Measurements from ENCODE around the gene ACTG2.

ACTG2 gene

GRCh38 chr2:73926493-73927327 is 33.9 kb downstream of the ACTG2 start, which contains the start of gene DGUOK:
TSS of gene DGUOK (plus strand) at chr2:73926880. CDS start at chr2:73926911, 31 bp downstream.
- no peaks in the 10 kb centered on the region for H3K27me3 ChIP-seq
- peak; percentile 92 for DNase-seq
- peak within 1 kb of the TSS; percentile 72 for H3K4me3 ChIP-seq (ENCODE audit: low read depth, low read length)
- H3K9me3 ChIP-seq, result no peaks in the 10 kb centered on the region
- H3K36me3 ChIP-seq, result no peaks in the 10 kb centered on the region
- TF ChIP-seq CTCF (IDR thresholded peaks at IDR 0.05; ENCODE audit: low read depth, low read length), result no peak
- no peaks in the 10 kb centered on the region for H3K4me1 ChIP-seq

GRCh38 chr2:73927344-73927743 is 34.5 kb downstream of the ACTG2 start:
- peak overlapping the region; percentile 72 for H3K4me3 ChIP-seq (ENCODE audit: low read depth, low read length)
- no peaks in the 10 kb centered on the region for H3K27me3 ChIP-seq
- no peak for TF ChIP-seq CTCF (IDR thresholded peaks at IDR 0.05; ENCODE audit: low read depth, low read length)
- H3K4me1 ChIP-seq, result no peaks in the 10 kb centered on the region
- no peak for DNase-seq
- no peaks in the 10 kb centered on the region for H3K36me3 ChIP-seq
- no peaks in the 10 kb centered on the region for H3K9me3 ChIP-seq

- H3K27me3 ChIP-seq, result no peaks in the 10 kb centered on the region
- H3K9me3 ChIP-seq, result no peaks in the 10 kb centered on the region
- no peak overlapping the region for H3K4me3 ChIP-seq (ENCODE audit: low read depth, low read length)
- no peak for TF ChIP-seq CTCF (IDR thresholded peaks at IDR 0.05; ENCODE audit: low read depth, low read length)
- H3K4me1 ChIP-seq, result no peaks in the 10 kb centered on the region
- no peak for DNase-seq
- H3K36me3 ChIP-seq, result no peaks in the 10 kb centered on the region
Observed at GRCh38 chr2:73928963-73929347, 36.1 kb downstream of the ACTG2 start.

GRCh38 chr2:73930386-73930785 is 37.6 kb downstream of the ACTG2 start:
- Histone ChIP-seq H3K27me3 (no peaks in the 10 kb centered on the region), H3K4me3 (ENCODE audit: low read depth, low read length) (no peak overlapping the region), H3K9me3 (no peaks in the 10 kb centered on the region), H3K36me3 (no peaks in the 10 kb centered on the region), H3K4me1 (no peaks in the 10 kb centered on the region)
- TF ChIP-seq CTCF (IDR thresholded peaks at IDR 0.05; ENCODE audit: low read depth, low read length), result no peak
- no peak for DNase-seq

- Histone ChIP-seq H3K4me3 (ENCODE audit: low read depth, low read length) (no peak overlapping the region), H3K4me1 (no peaks in the 10 kb centered on the region), H3K9me3 (no peaks in the 10 kb centered on the region), H3K27me3 (no peaks in the 10 kb centered on the region), H3K36me3 (no peaks in the 10 kb centered on the region)
- no peak for TF ChIP-seq CTCF (IDR thresholded peaks at IDR 0.05; ENCODE audit: low read depth, low read length)
- DNase-seq, result no peak
Observed at GRCh38 chr2:73931531-73932500, 39.0 kb downstream of the ACTG2 start.

All from BE2C (cell line).